Measurements from ENCODE around the gene NME3. TPM values are rescaled to one million over a fixed set of nuclear protein-coding genes. Genes with fewer than 3 reads are reported as not detected.

NME3 gene
- total RNA-seq, 5 donors from 2014 or later (not counting 1 experiment from before 2014, with no cell fraction given) = 45.1 to 95.9 (median 87.5) TPM

GRCh38 chr16:1779234-1779701 is 7.9 kb upstream of the NME3 start:
- H3K4me1 ChIP-seq (ENCODE audit: control insufficient read depth in 1 of 2, extremely low read depth in 1 of 2, insufficient read depth in 2 of 2, low read length in 2 of 2) = peaks cover 2 to 56% of the 10 kb centered on the region in 2 experiments
- 96% methylated on average over 6 of the region's 8 CpGs for WGBS (ENCODE audit: insufficient coverage)
- ChIA-PET CTCF (no interaction called here), POLR2A (no interaction called here)
- H3K4me3 ChIP-seq (ENCODE audit: control insufficient read depth in 1 of 2, extremely low read depth in 1 of 2, low read length in 1 of 2) = no peak overlapping the region
- Mint-ChIP-seq H3K4me1 (peaks cover 10 to 42% (median 26%) of the 10 kb centered on the region in 3 donors), H3K4me3 (no peak overlapping the region), H3K27ac (no peak overlapping the region), H3K36me3 (no peaks in the 10 kb centered on the region), H3K9me3 (no peaks in the 10 kb centered on the region), H3K27me3 (no peaks in the 10 kb centered on the region)
- H3K27me3 ChIP-seq (replicated peaks in 1 of 2; ENCODE audit: control insufficient read depth in 2 of 2, extremely low read depth in 1 of 2, insufficient read depth in 2 of 2, low read length in 1 of 2) = no peaks in the 10 kb centered on the region
- H3K27ac ChIP-seq (ENCODE audit: low read length) = no peak overlapping the region
- ATAC-seq (replicated peaks in 1 of 4) = no peak
- no peaks in the 10 kb centered on the region for H3K9me3 ChIP-seq
- peaks cover 21 to 41% of the 10 kb centered on the region in 2 donors for H3K36me3 ChIP-seq (ENCODE audit: control insufficient read depth in 2 of 2, extremely low read depth in 1 of 2, insufficient read depth in 1 of 2, low read length in 1 of 2)
- no peak for DNase-seq

DNA sequence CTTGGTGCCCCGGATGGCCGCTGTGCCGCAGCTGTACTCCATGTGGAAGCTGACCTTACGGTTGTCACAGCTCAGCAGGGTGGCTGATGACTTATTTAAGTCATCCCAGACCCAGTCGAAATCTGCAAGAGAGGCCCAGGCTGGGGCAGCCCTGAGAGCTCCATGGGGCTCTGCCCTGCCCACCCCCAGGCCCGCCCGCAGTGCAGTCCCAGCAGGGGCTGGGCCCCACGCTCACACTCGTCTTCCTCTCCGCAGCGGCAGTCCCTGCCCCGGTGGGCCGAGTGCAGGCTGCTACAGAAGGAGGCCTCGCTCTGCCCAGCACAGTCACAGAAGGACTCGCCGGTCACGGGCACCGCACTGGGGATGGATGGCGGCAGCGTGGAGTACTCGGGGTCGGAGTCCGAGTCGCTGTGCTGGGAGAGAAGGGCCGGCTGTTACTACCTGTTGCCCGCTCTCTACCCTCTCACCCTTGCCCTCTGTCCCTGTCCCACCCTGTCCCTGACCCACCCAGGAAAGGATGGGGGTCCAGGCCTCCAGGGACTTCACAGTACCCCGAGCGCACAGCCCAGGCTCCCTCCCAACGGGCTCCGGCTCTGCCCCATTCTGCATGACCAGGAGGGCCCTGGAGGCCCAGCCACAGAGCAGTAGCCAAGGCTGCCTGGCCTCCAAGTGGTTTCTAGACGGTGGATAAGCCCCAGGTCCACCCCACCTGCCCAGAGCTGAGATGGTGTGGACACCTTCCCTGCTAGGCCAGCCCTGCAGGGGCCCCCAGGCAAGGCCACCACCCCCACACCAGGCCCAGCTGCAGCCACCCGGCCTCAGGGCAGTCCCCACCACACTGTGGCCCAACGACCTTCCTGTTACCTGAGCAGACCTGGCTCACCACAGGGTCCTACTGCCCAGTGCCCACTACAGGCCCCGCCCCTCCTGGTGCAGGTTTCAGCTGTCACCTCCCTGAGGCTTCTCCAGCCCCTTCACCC is 7.1 kb upstream of the NME3 start:
- no peak overlapping the region for H3K27ac Mint-ChIP-seq

GRCh38 chr16:1777375-1778199 is 6.2 kb upstream of the NME3 start:
- Mint-ChIP-seq H3K4me3 (no peak overlapping the region), H3K9me3 (no peaks in the 10 kb centered on the region), H3K36me3 (no peaks in the 10 kb centered on the region), H3K27ac (no peak overlapping the region), H3K27me3 (no peaks in the 10 kb centered on the region), H3K4me1 (peaks cover 11 to 33% (median 21%) of the 10 kb centered on the region in 3 donors)
- Histone ChIP-seq H3K36me3 (ENCODE audit: control insufficient read depth in 2 of 2, extremely low read depth in 1 of 2, insufficient read depth in 1 of 2, low read length in 1 of 2) (peaks cover 21 to 38% of the 10 kb centered on the region in 2 donors), H3K4me1 (ENCODE audit: control insufficient read depth in 1 of 2, extremely low read depth in 1 of 2, insufficient read depth in 2 of 2, low read length in 2 of 2) (peaks cover 6 to 53% of the 10 kb centered on the region in 2 experiments), H3K4me3 (ENCODE audit: control insufficient read depth in 1 of 2, extremely low read depth in 1 of 2, low read length in 1 of 2) (no peak overlapping the region), H3K9me3 (no peaks in the 10 kb centered on the region), H3K27ac (ENCODE audit: low read length) (no peak overlapping the region), H3K27me3 (replicated peaks in 1 of 2; ENCODE audit: control insufficient read depth in 2 of 2, extremely low read depth in 1 of 2, insufficient read depth in 2 of 2, low read length in 1 of 2) (no peaks in the 10 kb centered on the region)
- DNase-seq = no peak
- CTCF ChIA-PET = interaction anchor here in 1 of 2 donors (0.5 kb wide), 1 partner anchor 561 kb away, joined by 4 read pairs; no protein-coding TSS in a partner anchor
- no peak for ATAC-seq (replicated peaks in 1 of 4)
- POLR2A ChIA-PET = no interaction called here
- 92% methylated on average over 31 of the region's 36 CpGs for WGBS (ENCODE audit: insufficient coverage)

More for the DNA sequence above, 7.1 kb upstream of the NME3 start:
- Mint-ChIP-seq H3K27me3 (no peaks in the 10 kb centered on the region), H3K4me1 (peaks cover 10 to 39% (median 25%) of the 10 kb centered on the region in 3 donors), H3K9me3 (no peaks in the 10 kb centered on the region), H3K4me3 (no peak overlapping the region), H3K36me3 (no peaks in the 10 kb centered on the region)
- no peaks in the 10 kb centered on the region for H3K27me3 ChIP-seq (replicated peaks in 1 of 2; ENCODE audit: control insufficient read depth in 2 of 2, extremely low read depth in 1 of 2, insufficient read depth in 2 of 2, low read length in 1 of 2)
- ATAC-seq (replicated peaks in 1 of 4) (no peak), DNase-seq (no peak)
- H3K9me3 ChIP-seq = no peaks in the 10 kb centered on the region
- H3K36me3 ChIP-seq (ENCODE audit: control insufficient read depth in 2 of 2, extremely low read depth in 1 of 2, insufficient read depth in 1 of 2, low read length in 1 of 2) = peaks cover 21 to 38% of the 10 kb centered on the region in 2 donors
- no peak overlapping the region for H3K4me3 ChIP-seq (ENCODE audit: control insufficient read depth in 1 of 2, extremely low read depth in 1 of 2, low read length in 1 of 2)
- WGBS (ENCODE audit: insufficient coverage) = 90% methylated on average over 32 of the region's 34 CpGs
- ChIA-PET CTCF (no interaction called here), POLR2A (no interaction called here)
- peaks cover 6 to 56% of the 10 kb centered on the region in 2 experiments for H3K4me1 ChIP-seq (ENCODE audit: control insufficient read depth in 1 of 2, extremely low read depth in 1 of 2, insufficient read depth in 2 of 2, low read length in 2 of 2)
- H3K27ac ChIP-seq (ENCODE audit: low read length) = no peak overlapping the region

GRCh38 chr16:1776991-1777374 is 5.6 kb upstream of the NME3 start:
- Mint-ChIP-seq H3K27me3 (no peaks in the 10 kb centered on the region), H3K9me3 (no peaks in the 10 kb centered on the region), H3K27ac (no peak overlapping the region), H3K36me3 (no peaks in the 10 kb centered on the region), H3K4me3 (no peak overlapping the region), H3K4me1 (peaks cover 17 to 35% (median 25%) of the 10 kb centered on the region in 3 donors)
- H3K9me3 ChIP-seq = no peaks in the 10 kb centered on the region
- POLR2A ChIA-PET = no interaction called here
- DNase-seq (no peak), ATAC-seq (replicated peaks in 1 of 4) (no peak)
- no peak overlapping the region for H3K4me3 ChIP-seq (ENCODE audit: control insufficient read depth in 1 of 2, extremely low read depth in 1 of 2, low read length in 1 of 2)
- H3K4me1 ChIP-seq (ENCODE audit: control insufficient read depth in 1 of 2, extremely low read depth in 1 of 2, insufficient read depth in 2 of 2, low read length in 2 of 2) = peaks cover 6 to 58% of the 10 kb centered on the region in 2 experiments
- 97% methylated on average over 22 of the region's 22 CpGs for WGBS (ENCODE audit: insufficient coverage)
- H3K27me3 ChIP-seq (replicated peaks in 1 of 2; ENCODE audit: control insufficient read depth in 2 of 2, extremely low read depth in 1 of 2, insufficient read depth in 2 of 2, low read length in 1 of 2) = no peaks in the 10 kb centered on the region
- peaks cover 21 to 38% of the 10 kb centered on the region in 2 donors for H3K36me3 ChIP-seq (ENCODE audit: control insufficient read depth in 2 of 2, extremely low read depth in 1 of 2, insufficient read depth in 1 of 2, low read length in 1 of 2)
- no peak overlapping the region for H3K27ac ChIP-seq (ENCODE audit: low read length)
- CTCF ChIA-PET = no interaction called here

DNA sequence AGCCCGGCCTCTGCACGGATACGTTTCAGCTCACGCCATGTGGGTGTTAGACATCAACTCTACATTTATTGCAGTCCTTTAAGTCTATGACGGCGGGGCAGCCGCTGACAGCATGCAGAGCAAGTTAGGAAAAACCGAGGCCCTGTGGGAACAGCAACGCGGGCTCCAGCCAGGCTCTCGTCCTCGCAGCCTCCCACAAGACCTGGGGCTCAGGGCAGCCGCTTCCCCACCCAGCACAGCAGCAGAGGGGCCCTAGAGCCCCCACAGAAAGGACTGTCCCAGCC is 5.3 kb upstream of the NME3 start:
- POLR2A ChIA-PET = no interaction called here
- DNase-seq = no peak
- Histone ChIP-seq H3K36me3 (ENCODE audit: control insufficient read depth in 2 of 2, extremely low read depth in 1 of 2, insufficient read depth in 1 of 2, low read length in 1 of 2) (peaks cover 21 to 38% of the 10 kb centered on the region in 2 donors), H3K27ac (ENCODE audit: low read length) (no peak overlapping the region), H3K4me3 (ENCODE audit: control insufficient read depth in 1 of 2, extremely low read depth in 1 of 2, low read length in 1 of 2) (no peak overlapping the region), H3K9me3 (no peaks in the 10 kb centered on the region), H3K27me3 (replicated peaks in 1 of 2; ENCODE audit: control insufficient read depth in 2 of 2, extremely low read depth in 1 of 2, insufficient read depth in 2 of 2, low read length in 1 of 2) (no peaks in the 10 kb centered on the region), H3K4me1 (ENCODE audit: control insufficient read depth in 1 of 2, extremely low read depth in 1 of 2, insufficient read depth in 2 of 2, low read length in 2 of 2) (peaks cover 6 to 59% of the 10 kb centered on the region in 2 experiments)
- Mint-ChIP-seq H3K27me3 (no peaks in the 10 kb centered on the region), H3K9me3 (no peaks in the 10 kb centered on the region), H3K4me3 (no peak overlapping the region), H3K27ac (no peak overlapping the region), H3K4me1 (peaks cover 17 to 35% (median 25%) of the 10 kb centered on the region in 3 donors), H3K36me3 (no peaks in the 10 kb centered on the region)
- ATAC-seq (replicated peaks in 1 of 4) = no peak
- CTCF ChIA-PET = no interaction called here
- whole genome bisulfite sequencing (ENCODE audit: insufficient coverage) = 96% methylated on average over 10 of the region's 13 CpGs

DNA sequence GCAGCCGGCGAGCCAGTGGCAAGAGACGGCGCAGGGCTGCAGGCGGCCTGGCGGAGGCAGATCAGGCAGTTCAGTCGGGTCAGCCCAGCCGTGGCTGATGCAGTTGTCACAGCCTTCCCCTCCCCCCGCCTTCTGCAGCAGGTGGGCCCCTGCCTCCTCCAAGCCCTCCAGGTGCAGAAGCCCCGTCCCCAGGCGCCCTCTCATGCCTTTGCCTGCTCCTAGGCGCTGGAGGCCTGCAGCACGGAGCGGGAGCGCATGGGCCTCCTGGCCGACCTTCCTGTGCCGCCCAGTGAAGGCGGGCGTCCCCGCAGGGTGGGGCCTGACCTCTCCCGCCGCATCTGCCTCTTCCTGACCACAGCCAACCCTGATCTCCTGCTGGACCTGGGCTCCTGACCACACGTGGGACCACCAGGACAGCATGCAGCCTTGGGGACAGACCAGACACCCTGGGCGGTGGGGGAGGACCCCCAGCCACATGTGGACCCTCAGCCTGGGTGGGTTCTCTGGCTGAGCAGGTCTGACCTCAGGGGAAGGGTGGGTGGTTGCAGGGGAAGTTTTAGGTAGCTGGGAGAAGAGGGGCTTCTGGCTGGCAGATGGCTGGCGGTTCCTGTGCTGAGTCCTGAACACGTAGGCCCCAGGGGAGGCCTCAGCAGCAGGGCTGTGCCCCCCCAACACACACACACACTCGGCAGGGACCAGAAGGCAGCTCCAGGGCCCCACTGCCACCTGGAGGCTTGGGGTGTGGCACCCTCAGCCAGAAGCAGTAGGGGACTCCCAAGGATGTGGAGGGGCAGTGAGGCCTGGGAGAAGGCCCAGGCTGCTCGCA is 4.7 kb upstream of the NME3 start:
- H3K4me3 Mint-ChIP-seq = peak overlapping the region in 2 of 3 donors; percentile 34 to 97
- H3K4me1 ChIP-seq (ENCODE audit: control insufficient read depth in 1 of 2, extremely low read depth in 1 of 2, insufficient read depth in 2 of 2, low read length in 2 of 2) = peaks cover 4 to 53% of the 10 kb centered on the region in 2 experiments
- H3K27ac Mint-ChIP-seq = no peak overlapping the region
- peaks cover 12 to 29% (median 20%) of the 10 kb centered on the region in 3 donors for H3K4me1 Mint-ChIP-seq
- H3K9me3 Mint-ChIP-seq = no peaks in the 10 kb centered on the region
- no peaks in the 10 kb centered on the region for H3K9me3 ChIP-seq
- peaks cover 21 to 37% of the 10 kb centered on the region in 2 donors for H3K36me3 ChIP-seq (ENCODE audit: control insufficient read depth in 2 of 2, extremely low read depth in 1 of 2, insufficient read depth in 1 of 2, low read length in 1 of 2)
- no peak for DNase-seq
- H3K4me3 ChIP-seq (ENCODE audit: control insufficient read depth in 1 of 2, extremely low read depth in 1 of 2, low read length in 1 of 2) = no peak overlapping the region
- CTCF ChIA-PET = no interaction called here
- H3K27me3 Mint-ChIP-seq = no peaks in the 10 kb centered on the region
- WGBS (ENCODE audit: insufficient coverage) = 91% methylated on average over 23 of the region's 28 CpGs
- no peak overlapping the region for H3K27ac ChIP-seq (ENCODE audit: low read length)
- no peak for ATAC-seq (replicated peaks in 1 of 4)
- POLR2A ChIA-PET = no interaction called here
- no peaks in the 10 kb centered on the region for H3K27me3 ChIP-seq (replicated peaks in 1 of 2; ENCODE audit: control insufficient read depth in 2 of 2, extremely low read depth in 1 of 2, insufficient read depth in 2 of 2, low read length in 1 of 2)
- H3K36me3 Mint-ChIP-seq = no peaks in the 10 kb centered on the region

Data from T-cell (primary cell).